Right lobe of liver (tissue), 6 donors: ENCODE data around the gene CFAP119. TPM values are rescaled to one million over a fixed set of nuclear protein-coding genes. Genes with fewer than 3 reads are reported as not detected.
"Not testable (repeated sequence)": the region's sequence is repeated elsewhere in the genome, so short reads cannot be mapped to it uniquely, and the experiment has no call there.

Experiments used
- ATAC-seq, 4 donors: fragments of 200-7000 bp; cut with Tn5 transposase; one replicate each; pipeline ENCODE4 v1.9.1; 2020; ENCODE audit warnings: mild to moderate bottlenecking in 4 of 4, moderate library complexity in 4 of 4
- DNase-seq, 3 donors: peaks; one replicate each; pipeline ENCODE4 v3.0.0-alpha.2; 2020
- H3K27ac ChIP-seq, 3 donors: fragments of 200-600 bp; one replicate each; pipeline ENCODE4 v1.8.0; 2022
- H3K27me3 ChIP-seq, 2 donors: fragments of 200-600 bp; one replicate each; pipeline ENCODE4 v1.8.0; 2022
- H3K36me3 ChIP-seq, 4 donors: fragments of 200-600 bp; sonication (generic) in 1 of 4; one replicate each; pipeline versions ENCODE4 v1.5.1 to v1.8.0; 2017 to 2022; ENCODE audit warnings: control low read depth in 1 of 4
- H3K4me1 ChIP-seq, 4 donors: fragments of 200-600 bp; sonication (generic) in 1 of 4; one replicate each; pipeline versions ENCODE4 v1.5.1 to v1.8.0; 2017 to 2022; ENCODE audit warnings: control low read depth in 1 of 4
- H3K4me3 ChIP-seq, 3 donors: fragments of 200-600 bp; one replicate each; pipeline ENCODE4 v1.8.0; 2022
- H3K9me3 ChIP-seq, 4 donors: fragments of 200-600 bp; sonication (generic) in 1 of 4; one replicate each; pipeline versions ENCODE4 v1.5.1 to v1.8.0; 2017 to 2022; ENCODE audit warnings: control low read depth in 1 of 4
- POLR2A ChIP-seq: fragments of 450-650 bp; IDR thresholded peaks from one replicate; pipeline ENCODE4 v1.6.1; 2017; ENCODE audit warnings: antibody characterized with exemption, mild to moderate bottlenecking
- WGBS: methylation state at CpG from one replicate; pipeline ENCODE4 v1.1.6; 2018; ENCODE audit warnings: low coverage, low lambda C conversion rate; ENCODE audit not compliant: insufficient coverage; ENCODE audit errors: missing lambda C conversion rate; 5-methylcytosine and 5-hydroxymethylcytosine counted together
- intact Hi-C, 2 donors: fragments of 100-400 bp; cut with DNase I; formaldehyde crosslinking; loops; one replicate each; pipeline versions ENCODE4 v1.11.2 to v1.14.1; 2022
- long read RNA-seq: library from polyadenylated mRNA; unstranded; transcript quantifications from one replicate; pipeline ENCODE4 v2.0.0, GENCODE V29; 2019
- total RNA-seq, 6 experiments: library from RNA; depleted of rRNA in 2 of 6; stranded (reverse); fragments of >200 nt in 2 of 6; fragmentation: NEBNext Ultra II Directional in 3 of 6; extraction: Animal tissue kit (Norgen Biotek cat#: 25700) in 3 of 6; gene quantifications; one replicate each; pipeline versions ENCODE4 v1.1.0 to v1.2.4, GENCODE V29; 2016 to 2023
- TF ChIP-seq, protein P1 (sequence below), 4 donors: fragments of 200-600 bp in 3 of 4; fragments of 450-650 bp in 1 of 4; IDR thresholded peaks; one replicate each; pipeline versions ENCODE4 v1.5.1 to v1.8.0; 2016 to 2022; ENCODE audit warnings: antibody characterized with exemption in 4 of 4, mild to moderate bottlenecking in 2 of 4
- donor health status: DM: no; HTN: yes; CAD: no.
- donor health status: DM: no; HTN: no; CAD: no.
- donor health status: DM: no; HTN: no; CAD: no.
- donor health status: DM: no; HTN: yes; CAD: no.
- donor health status: DM: no; HTN: yes; CAD: no.

CFAP119 gene
- total RNA-seq, result 1 to 10 TPM in 1 of 6 experiments, under 1 TPM in 4, not detected in 1; 0.19 to 1.8 (median 0.29) TPM
- long read RNA-seq, result 0 reads

- peak within 1 kb of the TSS; percentile 55 to 88 (median 86) for H3K27ac ChIP-seq
- H3K4me1 ChIP-seq, result peaks cover 0 to 24% (median 9%) of the 10 kb centered on the region in 4 donors
- no peaks in the 10 kb centered on the region for H3K27me3 ChIP-seq
- intact Hi-C loops, result no loop called here
- peak within 1 kb of the TSS; percentile 68 to 81 (median 78) for H3K4me3 ChIP-seq
- TF ChIP-seq, protein P1, sequence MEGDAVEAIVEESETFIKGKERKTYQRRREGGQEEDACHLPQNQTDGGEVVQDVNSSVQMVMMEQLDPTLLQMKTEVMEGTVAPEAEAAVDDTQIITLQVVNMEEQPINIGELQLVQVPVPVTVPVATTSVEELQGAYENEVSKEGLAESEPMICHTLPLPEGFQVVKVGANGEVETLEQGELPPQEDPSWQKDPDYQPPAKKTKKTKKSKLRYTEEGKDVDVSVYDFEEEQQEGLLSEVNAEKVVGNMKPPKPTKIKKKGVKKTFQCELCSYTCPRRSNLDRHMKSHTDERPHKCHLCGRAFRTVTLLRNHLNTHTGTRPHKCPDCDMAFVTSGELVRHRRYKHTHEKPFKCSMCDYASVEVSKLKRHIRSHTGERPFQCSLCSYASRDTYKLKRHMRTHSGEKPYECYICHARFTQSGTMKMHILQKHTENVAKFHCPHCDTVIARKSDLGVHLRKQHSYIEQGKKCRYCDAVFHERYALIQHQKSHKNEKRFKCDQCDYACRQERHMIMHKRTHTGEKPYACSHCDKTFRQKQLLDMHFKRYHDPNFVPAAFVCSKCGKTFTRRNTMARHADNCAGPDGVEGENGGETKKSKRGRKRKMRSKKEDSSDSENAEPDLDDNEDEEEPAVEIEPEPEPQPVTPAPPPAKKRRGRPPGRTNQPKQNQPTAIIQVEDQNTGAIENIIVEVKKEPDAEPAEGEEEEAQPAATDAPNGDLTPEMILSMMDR (IDR thresholded peaks at IDR 0.05), result no peak
- peak; percentile 67 for TF ChIP-seq POLR2A
- DNase-seq (peak; percentile 95 to 97 (median 96)), ATAC-seq (peak; percentile 96 to 98 (median 97))
- no peaks in the 10 kb centered on the region for H3K9me3 ChIP-seq
- H3K36me3 ChIP-seq, result peaks cover 0 to 42% (median 15%) of the 10 kb centered on the region in 4 donors
- WGBS, result 0% methylated on average over 28 of the region's 60 CpGs
Observed at GRCh38 chr16:30761928-30762902, at the start of gene CFAP119, which contains the start of gene RNF40. TSS of gene CFAP119 (minus strand) at chr16:30762062. CDS start at chr16:30761748, 314 bp downstream. TSS of gene RNF40 (plus strand) at chr16:30762322. CDS start at chr16:30762546, 224 bp downstream.

DNA sequence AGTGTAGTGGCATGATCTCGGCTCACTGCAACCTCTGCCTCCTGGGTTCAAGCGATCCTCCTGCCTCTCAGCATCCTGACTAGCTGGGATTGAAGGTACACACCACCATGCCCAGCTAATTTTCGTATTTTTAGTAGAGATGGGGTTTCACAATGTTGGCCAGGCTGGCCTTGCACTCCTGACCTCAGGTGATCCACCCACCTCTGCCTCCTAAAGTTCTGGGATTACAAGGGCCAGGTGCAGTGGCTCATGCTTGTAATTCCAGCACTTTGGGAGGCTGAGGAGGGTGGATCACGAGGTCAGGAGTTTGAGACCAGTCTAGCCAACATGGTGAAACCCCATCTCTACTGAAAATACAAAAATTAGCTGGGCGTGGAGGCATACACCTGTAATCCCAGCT lies 47.8 kb upstream of the CFAP119 start:
- H3K27ac ChIP-seq, intact Hi-C loops, ATAC-seq, DNase-seq, H3K9me3 ChIP-seq, H3K36me3 ChIP-seq, H3K27me3 ChIP-seq, H3K4me3 ChIP-seq: not testable (repeated sequence)
- peaks cover 0 to 12% (median 2%) of the 10 kb centered on the region in 4 donors for H3K4me1 ChIP-seq
- WGBS, result 47% methylated on average over 5 of the region's 5 CpGs

DNA sequence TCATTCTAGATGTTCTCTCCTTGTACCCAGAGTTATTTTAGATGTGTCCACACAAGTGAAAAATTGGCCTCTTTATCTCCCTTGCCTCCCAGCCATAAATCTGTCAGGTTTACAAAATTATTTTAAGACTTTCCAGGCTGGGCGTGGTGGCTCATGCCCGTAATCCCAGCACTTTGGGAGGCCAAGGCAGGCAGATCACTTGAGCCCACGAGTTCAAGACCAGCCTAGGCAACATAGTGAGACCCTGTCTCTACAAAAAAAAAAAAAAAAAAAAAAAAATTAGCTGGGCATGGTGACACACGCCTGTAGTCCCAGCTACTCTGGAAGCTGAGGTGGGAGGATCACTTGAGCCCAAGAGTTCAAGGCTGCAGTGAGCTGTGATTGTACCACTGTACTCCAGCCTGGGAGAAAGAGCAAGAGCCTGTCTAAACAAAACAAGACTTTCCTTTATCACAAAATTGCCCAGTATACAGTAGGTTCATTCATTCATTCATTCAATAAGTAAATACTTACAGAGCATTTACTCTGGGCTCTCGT lies 47.1 kb upstream of the CFAP119 start:
- intact Hi-C loops, result not testable (repeated sequence)
- WGBS, result 70% methylated on average over 5 of the region's 5 CpGs

DNA sequence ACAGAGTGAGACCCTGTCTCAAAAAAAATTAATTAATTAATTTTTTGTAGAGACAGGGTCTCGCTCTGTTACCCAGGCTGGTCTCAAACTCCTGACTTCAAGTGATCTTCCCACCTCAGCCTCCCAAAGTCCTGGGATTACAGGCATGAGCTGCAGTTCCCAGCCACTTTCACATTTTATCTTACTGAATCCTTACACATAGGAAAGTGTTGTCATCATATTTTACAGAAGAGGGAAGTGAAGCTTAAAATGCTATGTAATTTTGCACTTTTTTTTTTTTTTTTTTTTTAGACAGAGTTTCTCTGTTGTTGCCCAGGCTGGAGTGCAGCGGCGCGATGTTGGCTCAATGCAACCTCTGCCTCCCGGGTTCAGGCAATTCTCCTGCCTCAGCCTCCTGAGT lies 46.3 kb upstream of the CFAP119 start:
- DNase-seq (no peak), ATAC-seq (no peak)
- intact Hi-C loops, result no loop called here
- no peaks in the 10 kb centered on the region for H3K36me3 ChIP-seq
- TF ChIP-seq, protein P1 (IDR thresholded peaks at IDR 0.05), result no peak
- no peak for TF ChIP-seq POLR2A
- WGBS, result 80% methylated on average over 4 of the region's 5 CpGs
- H3K4me3 ChIP-seq, result no peak overlapping the region
- no peak overlapping the region for H3K27ac ChIP-seq
- H3K27me3 ChIP-seq, result no peaks in the 10 kb centered on the region
- peaks cover 0 to 9% (median 0%) of the 10 kb centered on the region in 4 donors for H3K4me1 ChIP-seq
- H3K9me3 ChIP-seq, result no peaks in the 10 kb centered on the region

More for the DNA sequence above, 47.1 kb upstream of the CFAP119 start:
- not testable (repeated sequence) for H3K36me3 ChIP-seq, H3K27me3 ChIP-seq, H3K4me3 ChIP-seq, DNase-seq, H3K9me3 ChIP-seq, H3K27ac ChIP-seq, ATAC-seq
- peaks cover 0 to 12% (median 2%) of the 10 kb centered on the region in 4 donors for H3K4me1 ChIP-seq

- peak overlapping the region; percentile 73 to 91 (median 81) for H3K4me3 ChIP-seq
- H3K9me3 ChIP-seq, result no peaks in the 10 kb centered on the region
- ATAC-seq (peak; percentile 96 to 98 (median 97)), DNase-seq (peak; percentile 90)
- intact Hi-C loops, result no loop called here
- H3K27ac ChIP-seq, result peak overlapping the region; percentile 53 to 90 (median 83)
- no peaks in the 10 kb centered on the region for H3K27me3 ChIP-seq
- no peaks in the 10 kb centered on the region for H3K36me3 ChIP-seq
- peaks cover 0 to 9% (median 0%) of the 10 kb centered on the region in 4 donors for H3K4me1 ChIP-seq
- WGBS, result 0% methylated on average over 5 of the region's 62 CpGs
- TF ChIP-seq, protein P1 (IDR thresholded peaks at IDR 0.05), result no peak
- TF ChIP-seq POLR2A, result peak; percentile 91
Observed at GRCh38 chr16:30805370-30806169, 43.7 kb upstream of the CFAP119 start.
